Measurements from ENCODE around the gene OSBPL5.

The OSBPL5 gene

GRCh38 chr11:3162410-3163240 is 2.5 kb downstream of the OSBPL5 start:
- DNase-seq = no peak

DNA sequence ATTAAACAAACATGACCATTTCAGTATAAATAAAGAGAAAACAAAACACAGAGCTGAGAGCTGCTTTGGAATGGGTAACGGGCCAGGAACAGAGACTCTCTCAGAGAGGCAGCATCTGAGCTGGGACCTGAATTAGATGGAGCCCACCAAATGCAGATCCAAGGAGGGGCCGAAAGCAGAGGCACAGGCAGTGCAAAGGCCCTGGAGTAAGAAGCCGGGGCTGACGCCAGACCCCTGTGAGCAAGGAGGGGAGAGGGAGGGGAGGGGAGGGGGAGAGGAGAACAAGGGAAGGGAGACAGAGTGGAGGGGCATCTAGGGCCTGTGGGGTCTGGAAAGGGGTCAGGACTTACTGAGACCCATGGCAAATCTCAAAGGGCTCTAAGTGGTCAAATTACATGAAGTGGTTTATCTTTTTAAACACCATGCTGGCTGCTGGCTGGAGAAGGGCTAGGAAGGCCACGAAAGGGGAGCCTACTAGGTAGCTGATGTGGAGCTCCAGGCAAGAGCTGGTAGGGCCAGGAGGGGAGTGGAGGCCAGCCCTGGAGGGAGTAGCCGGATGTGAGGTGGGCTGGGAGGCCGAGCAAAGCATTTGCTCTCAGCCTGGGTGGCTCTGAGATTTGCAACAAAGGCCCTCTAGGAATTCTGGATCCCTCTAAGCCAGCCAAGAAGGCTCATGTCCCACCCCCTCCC is 3.2 kb downstream of the OSBPL5 start:
- DNase-seq = no peak

DNA sequence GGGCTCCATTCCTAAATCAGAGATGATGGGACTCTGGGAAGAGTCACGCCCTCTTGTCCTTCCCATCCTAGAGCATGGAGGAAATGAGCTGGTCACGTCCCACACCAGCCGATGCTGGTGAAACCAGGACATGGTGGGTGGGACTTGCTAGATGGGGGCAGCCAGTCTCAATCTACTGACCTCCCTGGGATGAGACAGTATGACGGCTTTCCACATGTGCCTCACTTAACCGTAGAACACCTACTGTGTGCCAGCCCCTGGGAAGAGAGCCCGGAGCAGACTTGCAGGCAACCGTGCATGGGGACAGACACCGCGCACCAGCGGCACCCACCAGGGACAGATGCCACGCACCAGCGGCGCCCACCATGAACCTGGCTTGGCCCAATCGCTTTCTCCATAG is 3.8 kb downstream of the OSBPL5 start:
- DNase-seq = no peak

GRCh38 chr11:3160252-3161031 is 4.7 kb downstream of the OSBPL5 start:
- no peak for DNase-seq

- no peak for DNase-seq
Observed at GRCh38 chr11:3159296-3160190, 5.6 kb downstream of the OSBPL5 start.

DNA sequence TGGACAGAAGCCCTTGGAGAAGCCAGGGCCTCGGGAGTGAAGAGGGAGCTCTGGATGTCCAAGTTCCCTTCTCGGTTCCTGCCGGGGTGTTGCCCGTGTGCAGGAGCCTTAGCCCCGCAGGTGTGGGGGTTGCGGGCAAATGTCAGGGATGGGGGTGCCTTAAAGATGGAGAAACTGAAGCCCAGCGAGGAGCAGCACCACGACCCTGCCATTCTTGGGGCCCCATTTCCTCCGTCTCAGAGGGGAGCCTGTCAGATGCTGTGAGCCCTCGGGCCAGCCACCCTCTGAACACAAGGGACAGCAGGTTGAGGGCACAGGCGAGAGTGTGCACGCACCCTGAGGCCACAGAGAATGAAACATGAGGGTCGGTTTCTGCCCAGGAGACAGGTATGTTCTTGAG is 6.3 kb downstream of the OSBPL5 start:
- DNase-seq = no peak

- DNase-seq = no peak
Observed at GRCh38 chr11:3158131-3158591, 6.9 kb downstream of the OSBPL5 start.

DNA sequence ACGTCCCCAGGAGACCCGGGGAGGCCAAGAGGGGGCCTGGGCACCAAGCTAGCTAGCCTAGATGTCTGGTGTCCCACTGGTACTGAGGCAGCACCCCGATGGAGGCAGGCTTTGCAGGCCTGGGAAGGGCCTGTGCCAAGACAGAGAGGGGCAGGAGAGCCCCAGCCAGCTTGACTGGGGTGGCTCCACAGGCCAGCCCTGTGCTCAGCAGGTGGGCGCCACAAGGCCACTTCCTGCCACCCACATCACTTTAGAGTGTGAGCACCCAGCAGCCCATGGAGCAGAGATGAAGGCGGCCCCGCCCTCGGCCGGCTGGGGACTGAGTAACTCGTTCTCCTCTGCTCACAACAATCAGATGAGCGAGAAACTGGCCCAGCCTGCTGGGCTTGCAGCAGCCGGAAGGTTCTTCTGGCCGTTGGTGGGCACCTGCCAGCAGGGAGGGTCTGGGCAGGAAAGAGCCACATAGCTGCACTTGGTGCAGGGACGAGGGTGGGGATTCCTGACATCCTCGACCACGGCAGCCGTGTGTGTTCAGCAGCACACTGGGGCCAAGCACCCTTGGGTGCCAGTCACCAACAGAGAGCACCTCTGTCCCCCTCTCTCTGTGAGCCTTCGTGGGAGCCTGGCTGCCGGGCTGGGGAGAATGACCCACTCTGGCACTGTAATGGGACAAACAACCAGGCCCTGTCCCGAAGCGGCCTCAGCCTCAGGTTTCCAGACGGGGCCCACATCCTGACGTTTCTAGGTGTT is 7.6 kb downstream of the OSBPL5 start:
- DNase-seq = no peak

DNA sequence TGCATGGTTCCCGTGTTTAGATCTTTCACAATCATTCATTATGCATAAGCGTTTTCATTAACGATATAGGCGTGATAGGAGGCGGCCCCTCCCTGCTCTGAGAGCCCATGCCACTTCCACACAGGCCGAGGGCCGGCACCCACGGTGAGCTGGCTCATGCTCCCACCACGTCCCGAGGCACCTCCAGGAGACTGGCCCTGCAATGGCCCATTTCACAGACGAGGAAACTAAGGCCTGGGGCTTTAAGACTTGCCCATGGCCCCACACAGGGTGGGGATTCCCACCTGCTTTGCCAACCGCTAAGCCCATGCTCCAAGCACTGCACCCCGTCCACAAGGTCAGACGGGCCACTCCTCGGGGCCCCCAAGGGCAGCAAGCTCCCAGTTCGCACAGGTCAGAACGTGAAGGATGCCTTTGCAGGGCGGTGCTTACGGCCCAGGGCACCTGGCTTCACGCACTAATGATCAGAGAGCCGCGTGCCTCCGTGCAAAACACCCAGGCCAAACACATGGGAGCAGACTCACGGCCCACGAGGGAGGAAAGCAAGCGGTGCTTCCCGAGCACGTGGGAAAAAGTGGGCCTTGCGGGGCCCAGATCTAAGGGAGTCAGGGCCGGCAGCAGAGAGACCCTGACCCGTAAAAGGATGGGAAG is 8.3 kb downstream of the OSBPL5 start:
- no peak for DNase-seq

- no peak for DNase-seq
Observed at GRCh38 chr11:3156282-3156660, 8.8 kb downstream of the OSBPL5 start.

- no peak for DNase-seq
Observed at GRCh38 chr11:3155691-3156258, 9.3 kb downstream of the OSBPL5 start.

DNA sequence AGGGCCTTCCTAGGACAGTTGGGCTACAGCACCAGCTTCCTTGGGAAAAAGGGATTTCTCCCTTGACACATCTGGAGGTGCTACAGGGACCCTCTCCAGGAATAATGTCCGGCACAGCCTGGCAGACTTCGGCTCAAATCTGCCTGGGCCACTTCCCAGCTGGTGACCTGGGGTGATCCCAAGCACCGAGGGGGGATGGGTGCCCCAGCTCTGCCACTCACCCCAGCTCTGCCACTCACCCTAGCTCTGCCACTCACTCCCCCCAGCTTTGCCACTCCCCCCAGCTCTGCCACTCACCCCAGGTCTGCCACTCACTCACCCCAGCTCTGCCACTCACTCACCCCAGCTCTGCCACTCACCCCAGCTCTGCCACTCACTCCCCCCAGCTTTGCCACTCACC is 9.9 kb downstream of the OSBPL5 start:
- no peak for DNase-seq

- DNase-seq = no peak
Observed at GRCh38 chr11:3154001-3154599, 11.0 kb downstream of the OSBPL5 start.

GRCh38 chr11:3153291-3153861 is 11.7 kb downstream of the OSBPL5 start:
- no peak for DNase-seq

DNA sequence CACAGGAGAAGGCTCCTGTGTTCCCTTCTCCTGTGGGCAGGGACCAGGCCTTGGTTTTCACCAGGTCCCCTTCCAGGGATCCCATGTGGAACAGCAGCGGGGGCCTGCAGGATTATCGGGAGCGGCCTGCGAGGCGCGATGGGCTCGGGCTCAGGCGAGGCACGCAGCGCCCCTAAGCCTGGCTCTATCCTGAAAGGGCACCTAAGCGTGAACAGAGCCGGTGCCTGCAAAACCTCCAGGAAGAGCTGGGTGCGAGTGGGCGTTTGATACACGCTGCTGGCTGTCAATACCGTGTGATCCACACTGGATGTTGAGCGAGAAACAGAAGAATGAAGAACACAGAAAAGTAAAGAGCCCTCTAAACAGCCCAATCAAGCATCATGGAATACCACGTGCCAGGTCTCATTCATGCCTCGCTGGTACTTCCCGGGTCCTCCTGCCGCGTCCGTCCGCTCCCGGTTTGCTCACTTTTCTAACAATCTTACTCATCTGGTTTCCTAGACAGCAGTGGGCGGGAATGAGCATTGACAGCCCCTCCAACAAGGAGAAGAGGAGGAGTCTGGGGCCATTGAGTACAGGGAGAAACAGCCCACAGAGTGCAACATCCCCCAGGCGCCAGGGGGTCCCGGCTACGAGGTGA is 12.5 kb downstream of the OSBPL5 start:
- no peak for DNase-seq

DNA sequence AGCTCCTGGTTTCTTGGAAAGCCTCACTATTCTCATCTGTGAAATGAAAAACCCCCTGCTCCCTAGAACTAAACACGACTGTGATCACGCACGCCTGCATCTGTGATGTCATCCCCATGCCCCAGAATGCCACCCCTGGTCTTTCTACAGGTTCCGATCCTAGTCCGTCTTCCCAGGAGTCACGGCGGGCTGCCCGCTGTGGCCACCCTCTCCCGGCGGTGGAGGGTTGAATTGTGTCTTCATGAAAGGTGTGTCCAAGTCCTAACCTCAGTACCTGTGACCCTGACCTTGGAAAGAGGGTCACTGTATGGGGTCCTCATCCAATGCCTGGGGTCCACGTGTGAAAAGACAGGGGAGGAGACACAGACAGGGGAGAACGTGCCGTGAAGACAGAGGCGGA is 14.4 kb downstream of the OSBPL5 start:
- DNase-seq = no peak

DNA sequence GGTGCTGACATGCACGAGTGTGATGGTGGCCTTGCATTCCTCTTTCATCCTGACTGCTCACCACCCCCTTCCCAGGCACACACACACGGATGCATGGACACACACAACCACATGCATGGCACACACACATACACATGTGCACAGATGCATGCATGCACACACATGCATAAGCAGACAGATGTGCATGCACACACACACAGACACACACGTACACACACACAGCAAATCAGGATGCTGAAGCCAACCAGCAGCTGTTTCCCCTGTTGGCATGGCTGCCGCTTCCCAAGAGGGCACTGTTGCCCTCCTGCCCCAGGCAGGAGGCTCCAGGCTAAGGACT is 15.3 kb downstream of the OSBPL5 start:
- DNase-seq = no peak

GRCh38 chr11:3148990-3149851 is 15.9 kb downstream of the OSBPL5 start:
- no peak for DNase-seq
